Hepatic stellate cell (primary cell): ENCODE measurements around the gene EXOSC3.

Source experiments
- DNase-seq: peaks from one replicate; pipeline ENCODE4 v3.0.0; 2011; ENCODE audit warnings: low spot score

EXOSC3 gene

GRCh38 chr9:37732086-37732741 is 52.6 kb downstream of the EXOSC3 start:
- no peak for DNase-seq

DNA sequence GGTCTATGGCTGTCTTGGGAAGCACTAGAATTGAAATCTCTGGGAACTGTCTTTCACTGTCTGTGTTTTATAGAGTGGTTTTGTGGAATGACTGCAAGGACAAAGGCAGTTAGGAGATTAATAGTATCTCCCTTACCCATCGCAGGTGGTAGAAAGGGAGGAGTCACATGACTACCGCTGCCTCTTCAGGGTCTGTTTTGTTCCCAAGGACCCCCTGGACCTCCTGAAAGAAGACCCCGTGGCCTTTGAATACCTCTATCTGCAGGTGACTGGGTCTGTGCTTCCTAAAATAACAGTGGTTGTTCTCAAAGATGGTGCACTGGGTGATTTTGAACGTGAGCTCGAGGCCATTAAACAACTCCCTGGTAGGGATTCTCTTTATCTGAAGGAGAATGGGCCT is 54.0 kb downstream of the EXOSC3 start:
- DNase-seq, result no peak

GRCh38 chr9:37730256-37730655 is 54.6 kb downstream of the EXOSC3 start:
- DNase-seq, result no peak
